ENCODE data around the gene PLA2G2D. TPM values are rescaled to one million over a fixed set of nuclear protein-coding genes. Genes with fewer than 3 reads are reported as not detected.

The PLA2G2D gene
- total RNA-seq, 1 donor from 2014 or later = 0.27 TPM

- TF ChIP-seq, protein P1, sequence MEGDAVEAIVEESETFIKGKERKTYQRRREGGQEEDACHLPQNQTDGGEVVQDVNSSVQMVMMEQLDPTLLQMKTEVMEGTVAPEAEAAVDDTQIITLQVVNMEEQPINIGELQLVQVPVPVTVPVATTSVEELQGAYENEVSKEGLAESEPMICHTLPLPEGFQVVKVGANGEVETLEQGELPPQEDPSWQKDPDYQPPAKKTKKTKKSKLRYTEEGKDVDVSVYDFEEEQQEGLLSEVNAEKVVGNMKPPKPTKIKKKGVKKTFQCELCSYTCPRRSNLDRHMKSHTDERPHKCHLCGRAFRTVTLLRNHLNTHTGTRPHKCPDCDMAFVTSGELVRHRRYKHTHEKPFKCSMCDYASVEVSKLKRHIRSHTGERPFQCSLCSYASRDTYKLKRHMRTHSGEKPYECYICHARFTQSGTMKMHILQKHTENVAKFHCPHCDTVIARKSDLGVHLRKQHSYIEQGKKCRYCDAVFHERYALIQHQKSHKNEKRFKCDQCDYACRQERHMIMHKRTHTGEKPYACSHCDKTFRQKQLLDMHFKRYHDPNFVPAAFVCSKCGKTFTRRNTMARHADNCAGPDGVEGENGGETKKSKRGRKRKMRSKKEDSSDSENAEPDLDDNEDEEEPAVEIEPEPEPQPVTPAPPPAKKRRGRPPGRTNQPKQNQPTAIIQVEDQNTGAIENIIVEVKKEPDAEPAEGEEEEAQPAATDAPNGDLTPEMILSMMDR (IDR thresholded peaks at IDR 0.05) = no peak
- intact Hi-C loops (cut with DNase I) = no loop called here
- no peak overlapping the region for H3K27ac ChIP-seq
- no peaks in the 10 kb centered on the region for H3K36me3 ChIP-seq
- ATAC-seq (no peak), DNase-seq (no peak)
- H3K9me3 ChIP-seq = no peaks in the 10 kb centered on the region
- H3K4me1 ChIP-seq = peaks cover 18% of the 10 kb centered on the region
- H3K27me3 ChIP-seq (ENCODE audit: low read depth) = peaks cover 4% of the 10 kb centered on the region
- no peak overlapping the region for H3K4me3 ChIP-seq
Observed at GRCh38 chr1:20078171-20078651, 41.1 kb downstream of the PLA2G2D start.

- DNase-seq (no peak), ATAC-seq (no peak)
- TF ChIP-seq, protein P1 (IDR thresholded peaks at IDR 0.05) = no peak
- H3K36me3 ChIP-seq = no peaks in the 10 kb centered on the region
- no peak overlapping the region for H3K27ac ChIP-seq
- H3K9me3 ChIP-seq = no peaks in the 10 kb centered on the region
- H3K4me3 ChIP-seq = no peak overlapping the region
- H3K4me1 ChIP-seq = peaks cover 18% of the 10 kb centered on the region
- H3K27me3 ChIP-seq (ENCODE audit: low read depth) = peaks cover 4% of the 10 kb centered on the region
- intact Hi-C loops (cut with DNase I) = no loop called here
Observed at GRCh38 chr1:20076710-20077461, 42.5 kb downstream of the PLA2G2D start.

DNA sequence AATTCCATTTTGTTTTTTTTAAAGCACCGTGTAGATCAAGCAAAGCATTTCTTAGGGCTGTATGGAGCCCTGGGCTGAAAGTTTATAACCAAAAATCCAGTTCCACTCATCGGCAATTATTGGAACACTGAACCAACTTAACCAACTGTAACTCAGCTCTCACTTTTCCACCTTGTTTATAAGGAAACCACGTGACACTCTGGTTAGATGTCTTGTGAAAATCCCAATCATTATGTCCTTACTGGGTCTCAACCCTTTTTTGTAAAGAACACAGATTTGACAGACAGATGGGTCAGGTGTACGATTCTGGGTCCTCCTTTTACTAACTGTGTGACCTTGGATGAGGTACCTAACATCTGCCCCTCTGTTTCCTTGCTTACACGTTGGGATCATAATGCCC, 43.1 kb downstream of the PLA2G2D start:
- no peaks in the 10 kb centered on the region for H3K9me3 ChIP-seq
- no peak overlapping the region for H3K27ac ChIP-seq
- H3K4me3 ChIP-seq = no peak overlapping the region
- DNase-seq (no peak), ATAC-seq (no peak)
- peaks cover 4% of the 10 kb centered on the region for H3K27me3 ChIP-seq (ENCODE audit: low read depth)
- H3K36me3 ChIP-seq = no peaks in the 10 kb centered on the region
- TF ChIP-seq, protein P1 (IDR thresholded peaks at IDR 0.05) = no peak
- peaks cover 17% of the 10 kb centered on the region for H3K4me1 ChIP-seq
- intact Hi-C loops (cut with DNase I) = no loop called here

DNA sequence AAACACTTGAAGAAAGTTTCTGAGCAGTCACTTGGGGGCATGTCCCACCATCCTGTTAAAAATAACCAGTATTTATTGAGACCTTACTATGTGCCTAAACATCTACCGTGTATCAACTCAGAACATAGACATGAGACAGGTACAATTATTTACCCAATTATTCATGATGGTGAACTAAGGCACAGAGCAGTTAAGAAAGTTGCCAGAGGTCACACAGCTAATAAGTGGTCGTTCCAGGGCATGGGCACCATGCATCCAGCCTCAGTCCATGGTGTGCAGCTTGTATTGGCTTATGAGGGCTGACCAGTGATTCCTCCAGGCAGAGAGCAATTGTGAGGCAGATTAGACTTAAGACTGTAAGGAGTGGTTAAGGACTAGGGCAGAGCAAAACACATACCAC, 44.0 kb downstream of the PLA2G2D start:
- TF ChIP-seq, protein P1 (IDR thresholded peaks at IDR 0.05) = no peak
- no peaks in the 10 kb centered on the region for H3K9me3 ChIP-seq
- H3K36me3 ChIP-seq = no peaks in the 10 kb centered on the region
- no peak overlapping the region for H3K4me3 ChIP-seq
- peaks cover 4% of the 10 kb centered on the region for H3K27me3 ChIP-seq (ENCODE audit: low read depth)
- peaks cover 9% of the 10 kb centered on the region for H3K4me1 ChIP-seq
- ATAC-seq = no peak
- intact Hi-C loops (cut with DNase I) = no loop called here
- DNase-seq = no peak
- H3K27ac ChIP-seq = no peak overlapping the region

GRCh38 chr1:20074725-20075171, 44.6 kb downstream of the PLA2G2D start:
- Histone ChIP-seq H3K27ac (no peak overlapping the region), H3K27me3 (ENCODE audit: low read depth) (peaks cover 4% of the 10 kb centered on the region), H3K9me3 (no peaks in the 10 kb centered on the region), H3K4me1 (peaks cover 7% of the 10 kb centered on the region), H3K36me3 (no peaks in the 10 kb centered on the region), H3K4me3 (no peak overlapping the region)
- TF ChIP-seq, protein P1 (IDR thresholded peaks at IDR 0.05) = no peak
- DNase-seq (no peak), ATAC-seq (no peak)
- intact Hi-C loops (cut with DNase I) = no loop called here

Data from lower lobe of right lung (tissue), 2 donors.